NOMO-1 treated with dmso at 0.1 percent for 144 hours (cell line): Measurements from ENCODE around the gene ABCD3.
"Not testable (repeated sequence)": the region's sequence is repeated elsewhere in the genome, so short reads cannot be mapped to it uniquely, and the experiment has no call there.

Source experiments
- DNase-seq: peaks from one replicate; lab custom pipeline; 2025; ENCODE audit not compliant: unreplicated experiment; lab: John Stamatoyannopoulos, UW

ABCD3 gene

DNA sequence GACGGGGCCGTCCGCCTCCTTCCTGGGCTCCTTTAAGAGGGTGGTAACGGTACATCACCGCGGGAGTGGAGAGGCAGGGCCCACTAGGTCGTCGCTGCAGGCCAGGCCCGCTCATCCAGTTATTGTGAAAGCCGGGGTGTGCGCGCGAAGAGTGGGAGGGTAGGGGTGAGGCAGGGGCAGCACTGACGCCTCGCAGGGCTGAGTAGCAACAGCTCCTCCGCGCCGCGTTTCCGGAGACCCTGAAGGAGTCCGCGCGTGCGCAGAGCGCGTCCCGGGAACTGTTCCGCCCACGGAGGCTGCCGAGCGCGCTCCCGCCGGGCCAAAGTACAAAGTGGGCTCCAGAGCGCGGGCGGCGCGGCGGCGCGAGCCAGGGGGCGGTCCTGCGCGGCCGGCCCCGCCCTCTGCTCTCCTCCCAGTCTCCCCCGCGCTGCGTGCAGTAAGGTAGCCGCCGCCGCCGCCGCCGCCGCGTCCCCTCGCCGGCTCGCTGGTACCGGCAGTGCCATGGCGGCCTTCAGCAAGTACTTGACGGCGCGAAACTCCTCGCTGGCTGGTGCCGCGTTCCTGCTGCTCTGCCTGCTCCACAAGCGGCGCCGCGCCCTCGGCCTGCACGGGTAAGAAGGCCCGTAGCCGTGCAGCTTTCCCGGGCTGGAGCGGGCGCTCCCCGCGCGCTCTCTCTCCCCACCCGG, at the start of gene ABCD3:
TSS of gene ABCD3 (plus strand) at position 412 of the 686 bp plus-strand sequence. CDS start at position 502, 90 bp downstream.
- peak; percentile 96 for DNase-seq

DNA sequence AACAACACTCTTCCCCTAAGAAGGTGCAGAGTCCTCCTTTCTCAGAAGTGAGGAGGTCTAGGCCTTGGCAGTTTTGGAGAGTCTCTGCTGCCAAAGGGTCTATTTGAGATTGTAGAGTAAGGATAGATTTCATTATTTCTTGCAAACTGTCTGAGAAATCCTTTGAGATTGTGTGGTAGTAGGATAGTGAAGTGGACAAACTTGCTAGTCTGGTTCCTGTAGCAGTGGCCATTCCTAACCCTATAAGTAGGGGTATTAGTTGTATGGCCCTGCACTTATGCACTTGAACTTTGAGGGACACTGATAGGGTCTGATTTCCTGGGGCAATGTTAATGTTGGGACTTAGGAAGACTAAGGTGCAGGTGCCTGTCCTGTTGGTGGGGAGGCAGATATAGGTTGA, 45.4 kb upstream of the ABCD3 start:
- DNase-seq, result not testable (repeated sequence)

DNA sequence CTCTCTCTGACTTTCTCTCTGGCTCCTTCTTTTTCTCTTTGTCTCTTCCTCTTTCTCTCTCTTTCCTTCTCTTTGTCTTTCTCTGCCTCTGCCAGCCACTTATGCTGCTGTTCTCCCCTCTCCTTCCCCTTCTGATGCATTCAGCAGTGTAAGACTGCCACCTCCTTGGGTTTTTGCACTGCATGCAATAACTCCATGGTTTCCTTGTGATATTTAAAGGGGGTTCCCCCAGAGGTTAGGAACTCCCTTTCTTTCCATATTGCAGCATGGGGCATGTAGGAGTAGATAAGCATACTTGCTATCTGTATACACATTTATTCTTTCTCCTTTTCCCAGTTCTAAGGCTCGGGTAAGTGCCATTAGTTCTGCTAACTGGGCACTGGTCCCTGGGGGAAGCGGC, 44.9 kb upstream of the ABCD3 start:
- not testable (repeated sequence) for DNase-seq

DNA sequence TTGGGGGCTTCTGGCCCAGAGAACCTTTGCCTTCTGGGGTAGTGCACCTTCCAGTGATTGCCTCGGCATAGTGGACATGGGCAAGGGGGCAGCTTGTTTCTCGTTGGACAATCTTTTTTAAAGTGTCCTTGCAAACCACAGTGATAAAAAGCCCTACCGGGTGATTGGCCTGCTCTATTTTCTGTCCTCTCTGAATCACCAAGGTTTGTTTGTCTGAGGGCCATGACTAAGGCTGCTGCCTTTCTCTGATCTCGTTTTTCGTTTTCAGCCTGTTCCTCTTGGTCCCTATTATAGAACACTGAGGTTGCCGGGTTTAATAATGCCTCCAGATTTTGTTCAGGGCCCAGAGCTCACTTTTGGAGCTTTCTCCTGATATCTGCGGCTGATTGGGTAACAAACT, 42.5 kb upstream of the ABCD3 start:
- DNase-seq, result not testable (repeated sequence)

DNA sequence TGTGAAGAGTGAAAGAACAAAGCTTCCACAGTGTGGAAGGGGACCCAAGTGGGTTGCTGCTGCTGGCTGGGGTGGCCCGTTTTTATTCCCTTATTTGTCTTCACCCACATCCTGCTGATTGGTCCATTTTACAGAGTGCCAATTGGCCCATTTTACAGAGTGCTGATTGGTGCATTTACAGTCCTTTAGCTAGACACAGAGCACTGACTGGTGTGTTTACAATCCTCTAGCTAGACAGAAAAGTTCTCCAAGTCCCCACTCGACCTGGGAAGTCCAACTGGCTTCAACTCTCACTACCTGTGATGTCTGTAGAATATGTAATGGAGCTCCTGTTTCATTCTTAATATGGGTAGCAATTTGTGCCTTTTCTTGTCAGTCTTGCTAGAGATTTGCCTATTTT, 39.7 kb upstream of the ABCD3 start:
- not testable (repeated sequence) for DNase-seq

DNA sequence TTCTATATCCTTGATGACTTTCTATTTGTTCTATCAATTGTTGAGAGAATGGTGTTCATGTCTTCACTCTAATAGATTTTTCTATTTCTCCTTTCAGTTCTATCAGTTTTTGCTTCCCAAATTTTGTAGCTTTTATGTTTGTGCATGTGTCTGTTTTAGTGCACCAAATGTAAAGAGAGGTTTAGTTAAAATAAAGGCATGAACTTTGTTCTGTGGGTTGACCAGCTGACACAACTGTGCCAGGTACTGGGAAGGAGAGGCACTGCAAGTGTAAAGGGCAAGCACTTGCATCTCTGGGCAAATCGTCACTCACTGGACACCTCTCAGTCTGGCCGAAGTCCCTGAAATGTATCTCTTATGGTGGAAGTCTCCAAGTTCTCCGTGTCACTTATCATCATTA, 38.6 kb upstream of the ABCD3 start:
- no peak for DNase-seq

DNA sequence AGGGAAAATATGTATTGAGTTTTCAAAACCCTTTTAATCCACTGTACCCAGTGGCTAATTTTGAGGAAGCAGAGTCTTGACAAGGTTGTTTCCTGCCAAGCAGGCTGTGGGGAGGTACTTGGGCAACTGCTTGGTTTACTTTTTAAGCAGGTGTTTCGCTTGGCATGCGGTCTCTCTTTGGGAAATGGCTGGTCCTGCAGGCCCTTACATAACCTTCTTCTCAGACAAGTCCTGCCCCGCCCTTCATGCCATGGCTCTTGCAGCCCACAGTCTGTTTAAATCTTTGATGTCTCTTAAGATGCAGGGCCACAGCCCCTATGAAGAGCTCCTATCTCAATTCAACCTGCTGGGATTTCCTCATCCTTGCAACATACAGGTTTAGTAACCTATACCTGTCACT, 36.0 kb upstream of the ABCD3 start:
- DNase-seq, result no peak

DNA sequence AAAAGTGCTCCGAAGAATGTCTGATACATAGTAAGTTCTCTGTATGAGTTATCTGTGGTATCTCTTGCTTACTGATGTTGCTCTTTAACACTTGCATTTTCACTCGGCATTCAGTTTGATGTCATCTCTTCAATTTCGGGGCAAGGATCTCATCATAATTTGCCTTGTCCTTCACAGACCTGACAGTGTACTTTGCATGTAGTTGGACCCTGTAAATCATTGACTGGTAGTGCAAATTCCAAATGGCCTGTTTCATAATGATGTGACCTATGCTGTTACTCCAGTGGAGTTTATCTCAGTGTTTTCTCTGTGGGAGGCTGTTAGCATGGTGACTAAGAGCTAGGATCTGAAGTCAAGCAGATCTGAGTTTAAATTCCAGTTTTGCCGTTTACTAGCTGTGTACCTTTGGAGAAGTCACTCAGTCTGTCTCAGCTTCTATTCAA, 34.2 kb upstream of the ABCD3 start:
- no peak for DNase-seq

DNA sequence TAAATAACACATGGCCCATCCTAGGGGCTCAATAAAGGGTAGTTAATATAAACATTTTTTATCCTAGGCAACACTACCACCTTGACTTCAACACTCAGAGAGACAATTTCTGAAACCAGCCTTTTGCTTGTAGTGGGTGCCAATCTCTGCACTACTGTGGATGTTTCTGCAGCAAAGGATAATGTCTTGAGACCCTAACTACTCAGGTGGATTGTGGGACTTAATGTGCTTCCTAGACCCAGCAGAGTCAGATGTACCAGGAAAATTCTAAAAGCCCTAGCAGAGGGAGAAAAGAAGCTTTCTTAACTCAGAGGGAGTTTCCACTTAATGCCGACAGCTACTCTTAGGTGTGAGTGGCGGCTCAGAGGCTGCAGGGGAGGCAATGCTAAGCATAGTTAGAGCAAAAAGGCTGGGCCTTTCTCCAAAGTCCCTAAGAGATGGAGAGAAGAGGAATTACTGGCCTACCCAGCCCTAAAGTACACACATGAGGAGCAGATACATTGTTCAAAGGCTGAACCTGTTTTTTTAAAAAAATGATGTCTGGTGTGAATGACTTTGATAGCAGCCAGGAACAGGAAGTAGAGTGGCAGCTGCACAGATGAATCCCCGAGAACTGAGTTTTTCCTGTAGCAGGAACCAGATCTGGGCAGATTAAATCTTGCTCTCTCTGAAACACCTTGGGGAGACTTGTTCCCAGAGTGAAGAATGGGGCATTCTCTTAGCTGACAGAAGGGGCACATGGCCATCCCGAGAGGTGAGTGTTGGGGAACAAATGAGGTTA, 33.5 kb upstream of the ABCD3 start:
- no peak for DNase-seq

DNA sequence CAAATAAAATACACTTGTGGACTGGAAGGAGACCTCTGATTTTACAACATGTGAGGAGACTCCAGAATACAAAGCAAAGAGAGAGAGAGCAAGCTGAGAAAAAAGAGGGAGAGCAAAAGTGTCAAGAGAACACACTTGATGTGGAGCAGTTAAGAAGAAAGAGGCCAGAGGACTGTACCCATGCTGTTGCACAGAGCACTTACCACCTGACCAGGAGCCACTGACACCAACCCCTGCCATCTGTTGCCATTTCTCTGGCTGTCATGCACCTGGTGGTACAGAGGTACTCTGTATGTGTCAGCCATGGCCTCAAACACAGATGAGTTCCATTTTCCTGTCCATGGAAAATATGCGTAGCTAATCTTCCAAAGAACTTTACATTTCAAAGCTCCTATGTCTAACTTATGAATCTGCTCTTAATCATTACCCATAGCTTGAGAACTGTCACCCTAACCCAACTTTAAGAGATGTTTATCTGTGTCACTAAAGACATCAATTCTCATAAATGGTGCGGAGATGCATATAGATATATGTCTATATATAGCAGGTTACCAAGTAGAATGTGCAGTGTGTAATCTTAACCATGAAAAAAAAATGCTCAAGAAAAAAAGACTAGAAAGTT, 32.8 kb upstream of the ABCD3 start:
- DNase-seq, result no peak

DNA sequence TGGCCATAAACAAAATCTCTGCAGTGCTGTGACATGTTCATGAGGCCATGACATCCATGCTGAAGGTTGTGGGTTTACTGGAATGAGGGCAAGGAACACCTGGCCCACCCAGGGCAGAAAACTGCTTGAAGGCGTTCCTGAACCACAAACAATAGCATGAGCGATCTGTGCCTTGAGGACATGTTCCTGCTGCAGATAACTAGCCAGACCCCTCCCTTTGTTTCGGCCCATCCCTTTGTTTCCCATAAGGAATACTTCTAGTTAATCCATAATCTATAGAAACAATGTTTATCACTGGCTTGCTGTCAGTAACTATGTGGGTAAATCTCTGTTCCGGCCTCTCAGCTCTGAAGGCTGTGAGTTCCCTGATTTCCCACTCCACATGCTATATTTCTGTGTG, 28.9 kb upstream of the ABCD3 start:
- no peak for DNase-seq

DNA sequence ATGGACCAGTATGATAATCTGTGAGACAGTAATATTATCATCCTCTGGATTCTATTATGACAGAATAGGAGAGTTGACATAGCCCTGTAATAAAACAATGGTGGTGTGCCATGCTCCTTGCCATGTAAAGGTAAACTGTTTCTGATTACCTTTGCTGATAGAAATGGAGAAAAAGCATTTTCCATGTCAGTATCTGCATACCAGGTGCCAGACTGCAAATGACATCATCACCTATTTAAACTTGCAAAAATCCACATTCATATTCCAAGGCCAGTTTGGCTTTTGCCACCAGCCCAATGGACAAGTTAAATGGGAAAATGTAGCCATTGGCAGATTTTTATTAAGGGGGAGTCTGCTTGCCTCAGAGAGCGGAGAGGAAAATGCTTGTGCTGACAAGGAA, 23.9 kb upstream of the ABCD3 start:
- no peak for DNase-seq

DNA sequence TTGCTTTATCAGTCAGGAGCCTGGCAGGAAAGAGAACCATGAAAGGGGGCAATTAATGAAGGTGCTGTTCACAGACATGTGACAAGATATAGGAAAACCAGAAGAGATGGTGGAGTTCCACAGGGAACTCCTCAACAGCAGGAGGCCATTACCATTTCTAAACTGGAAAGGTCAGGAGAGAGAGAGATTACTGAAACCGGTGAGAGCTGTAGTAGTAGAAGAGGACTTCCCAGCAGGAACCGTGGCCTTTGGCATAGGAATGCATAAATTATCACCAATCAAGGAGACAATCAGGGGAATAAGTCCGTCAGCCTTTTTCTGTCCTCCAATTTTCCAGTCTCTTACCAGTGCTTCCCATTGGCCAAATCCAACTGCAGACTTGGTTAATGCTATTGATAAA, 23.0 kb upstream of the ABCD3 start:
- DNase-seq, result no peak

DNA sequence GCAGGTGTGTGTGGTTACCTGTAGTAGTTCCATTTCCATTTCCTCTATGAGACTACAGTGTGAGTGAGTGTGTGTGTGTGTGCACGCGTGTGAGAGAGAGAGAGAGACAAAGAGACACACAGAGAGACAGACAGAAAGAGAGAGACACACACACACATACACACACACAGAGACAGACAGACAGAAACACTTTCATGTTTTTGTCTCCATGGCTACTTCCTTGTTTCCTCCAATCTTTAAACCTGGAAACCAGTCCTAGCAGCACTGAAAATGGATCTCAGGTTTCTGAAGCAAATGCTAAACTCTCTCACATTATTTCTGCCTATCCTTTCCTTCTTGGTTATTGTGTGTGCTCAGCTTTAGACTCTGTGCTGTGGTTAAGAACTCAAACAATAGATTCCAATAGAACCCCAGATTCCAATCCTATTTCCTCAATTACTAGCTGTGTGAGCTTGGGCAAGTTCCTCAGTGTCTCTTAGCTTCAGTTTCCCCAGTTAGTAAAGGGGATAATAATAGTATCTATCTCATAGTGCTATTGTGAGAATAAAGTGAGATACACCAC, 22.4 kb upstream of the ABCD3 start:
- DNase-seq, result no peak

DNA sequence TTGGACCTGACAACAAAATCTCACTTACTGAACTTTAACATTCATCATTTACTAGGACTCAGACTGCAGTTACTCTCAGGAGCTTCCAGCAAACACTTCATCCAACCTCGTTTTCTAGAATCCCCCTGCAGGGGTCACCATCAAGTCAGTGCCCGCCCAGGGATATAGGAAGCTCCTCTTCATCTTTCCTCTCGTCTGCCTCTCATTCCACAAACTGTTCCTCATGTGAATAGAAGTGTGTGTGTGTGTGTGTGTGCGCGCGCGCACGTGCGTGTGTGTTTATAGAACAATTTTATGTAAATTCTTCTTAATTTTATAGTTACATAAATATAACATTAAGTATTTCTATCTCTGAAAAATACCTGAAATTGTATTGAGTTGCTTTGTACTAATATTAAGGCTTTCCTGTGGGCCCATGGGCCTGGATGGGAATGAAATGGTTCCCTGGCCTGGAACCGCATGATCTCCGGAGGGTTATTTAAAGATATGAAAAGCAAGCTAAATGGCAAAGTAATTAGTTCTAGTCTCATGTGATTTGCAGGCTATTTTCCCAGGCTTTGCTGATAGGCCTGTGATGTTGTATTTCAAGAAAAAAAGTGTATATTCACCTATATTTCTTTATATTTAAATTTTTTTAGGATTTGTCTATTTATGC, 21.7 kb upstream of the ABCD3 start:
- no peak for DNase-seq

DNA sequence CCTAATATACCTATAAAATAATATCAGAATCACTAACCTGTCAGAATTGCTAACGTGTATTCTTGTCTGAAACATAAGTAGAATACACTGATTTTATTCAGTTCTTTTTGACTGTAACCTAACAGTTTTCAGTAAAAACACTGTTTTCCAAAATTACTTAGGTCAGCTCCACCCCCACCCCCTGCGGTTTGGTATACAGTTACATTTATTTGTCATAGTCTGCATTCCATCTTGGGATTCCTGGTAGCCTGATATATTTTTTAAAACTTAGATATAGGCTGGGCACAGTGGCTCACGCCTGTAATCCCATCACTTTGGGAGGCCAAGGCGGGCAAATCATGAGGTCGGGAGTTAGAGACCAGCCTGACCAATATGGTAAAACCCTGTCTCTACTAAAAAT, 19.8 kb upstream of the ABCD3 start:
- DNase-seq, result no peak

DNA sequence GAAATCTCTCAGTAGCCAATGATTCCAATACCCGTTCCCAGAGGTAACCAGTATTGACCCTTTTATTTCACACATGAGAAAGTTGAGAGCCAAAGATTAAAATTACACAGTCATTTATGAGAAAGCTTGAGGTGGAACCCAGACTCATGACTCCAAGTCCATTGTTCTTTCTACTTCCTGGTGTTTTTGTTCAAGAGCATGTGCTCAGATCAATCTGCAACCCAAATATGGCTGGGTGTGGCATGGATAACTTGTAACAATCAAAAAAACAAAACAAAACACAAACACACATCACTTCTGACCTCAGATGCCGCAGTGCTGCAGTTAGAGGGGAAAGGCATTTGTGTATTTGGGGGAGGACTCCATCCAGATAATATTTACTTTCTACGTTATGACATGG, 18.7 kb upstream of the ABCD3 start:
- DNase-seq, result no peak

DNA sequence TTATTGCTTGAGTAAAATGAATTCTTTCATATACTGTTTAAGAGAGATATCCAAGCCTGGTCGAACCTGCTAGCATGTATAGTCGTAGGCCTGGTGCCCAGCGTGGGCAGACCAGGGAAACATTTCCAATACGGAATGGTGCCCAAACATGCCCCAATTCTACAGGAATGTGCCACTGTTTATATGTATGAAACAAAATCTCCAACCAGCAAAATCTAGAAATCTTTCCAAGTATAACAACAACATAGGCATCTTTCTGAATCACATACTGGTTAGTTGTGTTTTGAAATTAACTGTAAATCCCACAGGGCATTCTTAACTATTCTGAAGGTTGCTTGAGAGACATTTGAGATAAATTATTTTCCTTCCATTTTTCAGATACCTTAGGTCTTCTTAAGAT, 17.0 kb upstream of the ABCD3 start:
- no peak for DNase-seq

DNA sequence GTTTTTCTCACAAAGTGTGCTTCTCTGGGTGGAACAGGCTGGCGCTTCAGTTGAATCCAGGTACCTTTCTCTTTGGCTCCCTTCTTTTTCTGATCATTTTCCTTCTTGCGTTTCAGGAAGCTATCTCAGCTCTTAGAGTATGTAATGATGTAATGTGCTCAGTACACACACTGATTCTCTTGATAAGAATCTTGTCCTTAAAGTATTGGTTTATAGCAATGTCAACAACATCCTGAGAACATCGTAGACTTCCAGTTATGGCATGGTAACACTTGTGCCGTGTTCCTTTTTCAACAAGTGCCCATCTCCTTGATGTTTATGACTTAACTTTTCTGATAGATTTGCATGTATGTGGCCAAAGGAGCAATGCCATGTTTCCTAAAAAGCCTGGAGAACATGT, 11.7 kb upstream of the ABCD3 start:
- DNase-seq, result no peak

DNA sequence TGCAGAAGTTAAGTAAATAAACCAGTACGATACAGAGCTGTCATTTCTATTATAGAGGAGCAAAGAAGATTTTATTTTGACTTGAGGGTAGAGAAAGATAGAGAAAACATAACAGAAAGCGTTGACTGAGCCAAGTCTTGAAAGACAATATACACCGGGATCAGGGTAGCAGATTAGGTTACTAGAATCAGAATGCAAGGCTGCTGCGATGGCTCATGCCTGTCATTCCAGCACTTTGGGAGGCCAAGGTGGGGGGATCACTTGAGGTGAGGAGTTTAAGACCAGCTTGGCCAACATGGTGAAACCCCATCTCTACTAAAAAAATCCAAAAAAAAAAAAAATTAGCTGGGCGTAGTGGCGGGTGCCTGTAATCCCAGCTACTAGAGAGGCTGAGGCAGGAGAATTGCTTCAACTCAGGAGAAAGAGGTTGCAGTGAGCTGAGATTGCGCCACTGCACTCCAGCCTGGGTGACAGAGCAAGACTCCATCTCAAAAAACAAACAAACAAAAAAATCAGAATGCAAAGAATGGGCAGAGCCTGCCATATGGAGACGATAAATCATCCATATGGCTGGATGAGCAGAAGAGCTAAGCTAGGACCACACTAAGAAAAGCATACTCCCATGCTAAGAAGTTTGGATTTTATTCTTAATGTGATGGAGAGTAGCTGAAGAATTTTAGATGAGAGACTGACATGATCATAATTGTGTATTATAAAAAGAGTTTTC, 9.9 kb upstream of the ABCD3 start:
- DNase-seq, result no peak

DNA sequence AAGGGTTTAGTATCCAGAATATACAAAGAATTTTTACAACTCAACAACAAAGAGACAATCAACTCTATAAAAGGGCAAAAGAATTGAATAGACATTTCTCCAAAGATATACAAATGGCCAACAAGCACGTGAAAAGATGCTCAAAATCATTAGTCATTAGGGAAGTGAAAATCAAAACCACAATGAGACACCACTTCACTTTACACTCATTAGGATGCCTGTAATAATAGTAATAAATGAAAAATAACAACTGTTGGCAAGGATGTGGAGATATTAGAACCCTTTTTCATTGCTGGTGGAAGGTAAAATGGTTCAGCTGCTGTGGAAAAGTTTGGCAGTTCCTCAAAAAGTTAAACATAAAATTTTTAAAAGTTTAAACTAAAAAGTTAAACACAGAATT, 7.0 kb upstream of the ABCD3 start:
- DNase-seq, result no peak
